Sigmoid colon (tissue), 4 donors: ENCODE measurements around the gene CEP104.

ENCODE experiments used
- CTCF ChIP-seq, 4 experiments: fragments of 450-650 bp in 3 of 4; fragments of 200-600 bp in 1 of 4; IDR thresholded peaks; one replicate each; pipeline ENCODE4 v1.5.1; 2016 to 2019; ENCODE audit warnings: antibody characterized with exemption in 4 of 4, mild to moderate bottlenecking in 3 of 4, moderate library complexity in 2 of 4
- POLR2A ChIP-seq, 2 donors: fragments of 450-650 bp; IDR thresholded peaks; one replicate each; pipeline ENCODE4 v1.6.1; 2016; ENCODE audit warnings: antibody characterized with exemption in 2 of 2, mild to moderate bottlenecking in 2 of 2, moderate library complexity in 2 of 2
- POLR2AphosphoS5 ChIP-seq, 4 donors: sonication (generic); formaldehyde crosslinking; IDR thresholded peaks; one replicate each; pipeline ENCODE4 v1.6.1; 2017; ENCODE audit warnings: antibody characterized with exemption in 4 of 4

- TF ChIP-seq CTCF (IDR thresholded peaks at IDR 0.05) (no peak), POLR2A (IDR thresholded peaks at IDR 0.05) (no peak), POLR2AphosphoS5 (IDR thresholded peaks at IDR 0.05) (no peak)
Measured at GRCh38 chr1:3837200-3837599, 19.8 kb downstream of the CEP104 start.
